Measurements from ENCODE around the gene ZDHHC11. TPM values are rescaled to one million over a fixed set of nuclear protein-coding genes. Genes with fewer than 3 reads are reported as not detected.

Gene ZDHHC11
- total RNA-seq (2014; rRNA removed; shearing (Covaris generic); ENCODE audit: low replicate concordance), result 0.56 TPM in 1 of 2 replicates, not detected in the other

DNA sequence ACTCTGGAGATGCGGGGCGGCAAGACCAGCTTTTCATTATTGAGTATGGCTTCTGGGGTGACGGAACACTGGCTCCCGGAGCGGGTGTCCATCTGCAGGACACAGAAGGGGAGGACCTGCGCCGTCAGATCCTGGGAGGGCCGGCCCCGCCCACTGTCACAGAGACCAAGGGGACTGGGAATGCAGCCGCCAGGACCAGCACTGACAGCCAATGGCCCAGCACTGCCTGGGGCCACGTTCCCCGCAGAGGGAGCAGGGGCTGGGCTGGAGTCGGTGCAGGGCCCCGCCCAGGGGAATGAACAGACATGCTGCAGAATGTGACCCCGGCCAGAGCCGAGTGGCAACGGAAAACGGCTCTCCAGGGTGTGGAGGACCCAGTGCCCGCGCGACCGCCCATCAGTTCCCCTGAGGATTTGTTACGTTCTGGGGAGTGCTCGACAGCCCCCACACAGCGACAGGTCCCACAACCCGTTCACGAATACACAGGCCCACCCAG is at the start of gene ZDHHC11:
Gene ZDHHC11 (minus strand): TSS at position 476 of the 496 bp plus-strand sequence. CDS start 384 bp downstream, at position 92.
- DNase-seq, result no peak
- Histone ChIP-seq H3K9me3 (no peaks in the 10 kb centered on the region), H3K27me3 (peaks cover 9% of the 10 kb centered on the region; the same call in 1 of the 2 replicates), H3K4me3 (no peak within 1 kb of the TSS), H3K36me3 (no peaks in the 10 kb centered on the region)

DNA sequence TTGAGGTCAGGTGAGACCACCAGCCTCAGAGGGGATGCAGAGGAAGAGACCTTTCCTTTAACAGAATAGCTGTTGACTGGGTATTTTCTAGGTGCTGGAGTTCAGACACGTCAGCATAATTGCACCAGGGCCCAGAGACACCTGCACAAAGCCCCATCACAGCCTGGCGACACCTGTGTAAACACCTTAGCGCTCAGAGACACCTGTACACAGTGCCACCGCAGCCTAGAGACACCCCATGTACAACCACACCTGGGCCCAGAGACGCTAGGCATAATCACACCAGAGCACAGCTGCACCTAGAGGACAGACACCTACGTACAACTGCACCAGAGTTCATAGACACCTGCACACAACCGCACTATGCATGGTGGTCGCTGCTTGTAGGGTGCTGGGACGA is 42.9 kb upstream of the ZDHHC11 start:
- H3K9me3 ChIP-seq, result no peaks in the 10 kb centered on the region
- H3K4me3 ChIP-seq, result peak overlapping the region; percentile 99
- H3K36me3 ChIP-seq, result peaks cover 71% of the 10 kb centered on the region
- no peaks in the 10 kb centered on the region for H3K27me3 ChIP-seq
- no peak for DNase-seq

DNA sequence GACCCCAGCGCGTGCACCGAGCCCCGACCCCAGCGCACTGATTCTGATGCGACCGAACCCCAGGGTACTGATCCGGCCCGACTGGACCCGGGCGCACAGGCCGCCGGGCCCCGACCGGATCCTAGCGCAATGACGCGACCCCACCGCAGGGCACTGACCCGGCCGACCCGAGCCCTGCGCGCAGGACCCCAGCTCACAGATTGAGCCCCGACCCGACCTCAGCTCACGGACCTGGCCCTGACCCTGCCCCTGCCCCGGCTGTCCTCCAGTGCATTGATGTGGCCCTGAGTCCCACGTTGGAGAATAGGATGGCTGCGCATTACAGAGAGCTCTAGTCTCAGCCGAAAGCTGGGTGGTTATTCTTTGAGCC is 42.3 kb upstream of the ZDHHC11 start:
- no peaks in the 10 kb centered on the region for H3K9me3 ChIP-seq
- peaks cover 77% of the 10 kb centered on the region for H3K36me3 ChIP-seq
- no peak for DNase-seq
- no peaks in the 10 kb centered on the region for H3K27me3 ChIP-seq
- H3K4me3 ChIP-seq, result peak overlapping the region; percentile 99

- H3K36me3 ChIP-seq, result peaks cover 82% of the 10 kb centered on the region
- no peaks in the 10 kb centered on the region for H3K9me3 ChIP-seq
- H3K4me3 ChIP-seq, result peak within 1 kb of the TSS; percentile 99
- DNase-seq, result peak; percentile 90
- H3K27me3 ChIP-seq, result no peaks in the 10 kb centered on the region
These were observed 41.8 kb upstream of the ZDHHC11 start, which contains the start of the genes BRD9 and TRIP13 for GRCh38 chr5:892394-893136. Gene BRD9, minus strand, starts transcription at chr5:892801. Its CDS starts 144 bp downstream, at chr5:892657. Gene TRIP13, plus strand, starts transcription at chr5:892884. Its CDS starts 115 bp downstream, at chr5:892999.

- Histone ChIP-seq H3K27me3 (no peaks in the 10 kb centered on the region), H3K9me3 (no peaks in the 10 kb centered on the region), H3K36me3 (peaks cover 89% of the 10 kb centered on the region), H3K4me3 (peak overlapping the region; percentile 99)
- no peak for DNase-seq
These were observed 41.1 kb upstream of the ZDHHC11 start for GRCh38 chr5:891837-892393.

DNA sequence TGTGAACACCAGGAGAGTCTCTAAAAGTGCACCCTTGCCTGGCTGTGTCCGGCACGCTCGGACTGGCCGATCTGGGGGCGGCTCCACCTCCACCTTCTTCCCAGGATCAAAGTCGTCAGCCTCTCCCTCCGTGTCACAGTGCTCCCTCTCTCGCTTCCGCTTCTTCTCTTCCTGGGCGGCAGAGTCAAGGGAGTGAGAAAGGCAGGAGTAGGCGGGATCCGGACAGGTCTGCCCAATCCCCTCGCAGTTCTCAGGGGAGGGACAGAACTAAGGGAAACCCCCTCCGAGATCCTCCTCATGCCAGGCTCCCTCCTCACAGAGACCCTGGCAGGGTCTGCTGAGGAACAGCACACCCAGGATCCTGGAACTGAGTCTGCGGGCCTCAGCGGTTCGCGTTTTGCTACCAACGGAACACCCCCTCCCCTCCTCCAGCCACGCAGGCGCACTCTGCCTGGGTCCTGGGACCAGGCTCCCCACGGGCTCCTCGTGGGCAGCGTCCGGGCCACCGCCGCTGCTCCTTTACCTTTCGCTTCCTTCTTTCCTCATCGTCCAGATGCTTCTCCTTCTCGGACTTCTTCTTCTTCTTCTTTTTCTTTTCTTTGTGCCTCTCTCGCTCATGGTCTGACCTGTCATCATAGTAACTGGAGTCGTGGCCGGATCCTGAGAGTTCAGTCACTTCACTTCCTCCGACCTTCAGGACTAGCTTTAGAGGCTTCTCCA is 40.5 kb upstream of the ZDHHC11 start:
- H3K9me3 ChIP-seq, result no peaks in the 10 kb centered on the region
- H3K4me3 ChIP-seq, result peak overlapping the region; percentile 99
- peaks cover 89% of the 10 kb centered on the region for H3K36me3 ChIP-seq
- DNase-seq, result no peak
- H3K27me3 ChIP-seq, result no peaks in the 10 kb centered on the region

DNA sequence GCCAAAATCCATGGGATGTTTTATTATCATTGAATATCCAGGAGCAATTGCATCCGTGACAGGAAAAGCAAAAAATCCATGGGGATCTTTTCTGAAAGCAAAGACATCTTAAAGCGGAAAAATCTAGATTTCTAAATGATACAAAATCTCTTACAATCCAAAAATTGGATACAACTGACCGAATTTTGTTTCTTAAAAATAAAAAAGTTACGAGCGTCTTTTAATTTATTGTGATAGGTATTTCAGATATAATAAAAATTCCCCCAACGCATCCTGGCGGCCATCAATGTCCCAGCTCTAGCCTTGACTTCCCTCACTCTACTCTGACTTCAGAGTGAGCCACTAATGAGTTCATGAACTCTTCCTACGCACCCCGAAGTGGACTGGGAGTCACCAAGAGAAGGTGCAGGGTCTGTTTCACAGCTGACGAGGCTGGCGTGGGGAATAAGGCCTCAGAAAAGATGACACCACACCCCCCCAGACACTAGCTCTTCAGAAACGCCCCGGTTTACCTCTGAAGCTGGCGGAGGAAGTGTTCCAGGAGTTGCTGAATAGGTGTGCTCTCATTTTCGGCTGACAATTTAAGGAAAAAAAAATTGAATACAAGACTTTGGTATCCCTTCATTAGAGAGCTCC is 38.4 kb upstream of the ZDHHC11 start:
- DNase-seq, result no peak
- Histone ChIP-seq H3K4me3 (no peak overlapping the region), H3K27me3 (no peaks in the 10 kb centered on the region), H3K36me3 (peaks cover 91% of the 10 kb centered on the region), H3K9me3 (no peaks in the 10 kb centered on the region)

DNA sequence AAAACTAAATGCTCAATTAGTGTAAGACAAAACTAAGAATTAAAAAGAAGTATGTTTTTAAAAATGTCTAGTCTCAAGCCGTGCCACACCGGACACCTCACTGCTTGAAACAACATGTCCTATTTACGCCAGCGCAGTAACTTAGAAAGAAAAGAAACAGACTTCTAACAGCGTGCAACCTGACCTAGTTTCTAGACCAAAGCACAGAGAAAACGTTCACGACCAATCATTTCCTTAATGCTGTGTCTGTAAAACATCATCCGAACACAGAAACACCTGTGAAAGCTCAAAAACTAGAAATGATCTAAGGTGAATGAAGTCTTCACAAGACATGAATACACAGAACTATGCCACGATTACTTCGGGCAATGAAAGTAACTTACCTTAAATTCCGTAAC is 37.9 kb upstream of the ZDHHC11 start:
- H3K36me3 ChIP-seq, result peaks cover 91% of the 10 kb centered on the region
- no peak overlapping the region for H3K4me3 ChIP-seq
- no peaks in the 10 kb centered on the region for H3K9me3 ChIP-seq
- no peak for DNase-seq
- no peaks in the 10 kb centered on the region for H3K27me3 ChIP-seq

GRCh38 chr5:887947-888637 is 37.3 kb upstream of the ZDHHC11 start:
- Histone ChIP-seq H3K9me3 (no peaks in the 10 kb centered on the region), H3K27me3 (no peaks in the 10 kb centered on the region), H3K36me3 (peaks cover 92% of the 10 kb centered on the region), H3K4me3 (no peak overlapping the region)
- no peak for DNase-seq

- Histone ChIP-seq H3K4me3 (no peak overlapping the region), H3K27me3 (no peaks in the 10 kb centered on the region), H3K9me3 (no peaks in the 10 kb centered on the region), H3K36me3 (peaks cover 94% of the 10 kb centered on the region)
- no peak for DNase-seq
These were observed 36.0 kb upstream of the ZDHHC11 start for GRCh38 chr5:886716-887325.

DNA sequence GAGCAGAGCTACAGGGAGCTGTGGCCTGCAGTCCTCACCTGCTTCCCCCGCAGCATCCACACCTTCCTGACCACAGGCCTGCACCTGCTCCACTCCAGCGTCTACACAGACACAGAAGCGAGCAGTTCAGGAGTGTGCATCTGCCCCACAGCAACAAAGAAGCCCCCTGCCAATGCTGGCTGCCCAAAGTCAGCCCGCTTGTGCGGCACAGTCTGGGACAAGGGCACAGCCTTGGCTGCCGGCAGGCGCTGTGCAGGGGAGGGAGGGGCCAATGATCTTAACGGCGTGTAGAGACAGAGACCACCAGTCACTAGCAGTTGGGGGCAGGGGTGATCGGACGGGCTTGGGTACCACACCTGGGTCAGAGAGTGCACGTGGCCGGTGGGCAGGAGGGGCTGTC is 35.2 kb upstream of the ZDHHC11 start:
- peaks cover 94% of the 10 kb centered on the region for H3K36me3 ChIP-seq

GRCh38 chr5:885529-885928 is 34.7 kb upstream of the ZDHHC11 start:
- peaks cover 91% of the 10 kb centered on the region for H3K36me3 ChIP-seq
- no peak for DNase-seq

More for the DNA sequence above, 35.2 kb upstream of the ZDHHC11 start:
- Histone ChIP-seq H3K27me3 (no peaks in the 10 kb centered on the region), H3K4me3 (no peak overlapping the region), H3K9me3 (no peaks in the 10 kb centered on the region)
- DNase-seq, result no peak

DNA sequence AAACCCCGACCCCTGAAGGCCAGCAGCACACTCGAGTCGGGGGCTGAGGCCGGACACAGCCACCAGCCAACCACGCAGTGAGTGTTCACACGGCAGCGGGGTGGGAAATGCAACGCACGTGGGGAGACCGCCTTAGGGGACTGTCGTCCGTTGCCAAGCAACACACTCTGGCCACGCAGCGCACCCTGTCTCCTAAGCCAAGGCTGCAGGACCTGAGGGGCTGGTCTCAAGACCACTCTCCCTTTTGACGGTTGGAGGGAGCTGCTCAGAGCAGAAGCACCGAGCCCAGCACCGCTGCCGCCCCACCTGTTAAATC is 34.3 kb upstream of the ZDHHC11 start:
- Histone ChIP-seq H3K36me3 (peaks cover 86% of the 10 kb centered on the region), H3K4me3 (no peak overlapping the region), H3K27me3 (no peaks in the 10 kb centered on the region), H3K9me3 (no peaks in the 10 kb centered on the region)
- DNase-seq, result no peak

More at GRCh38 chr5:885529-885928, 34.7 kb upstream of the ZDHHC11 start:
- Histone ChIP-seq H3K9me3 (no peaks in the 10 kb centered on the region), H3K4me3 (no peak overlapping the region), H3K27me3 (no peaks in the 10 kb centered on the region)

DNA sequence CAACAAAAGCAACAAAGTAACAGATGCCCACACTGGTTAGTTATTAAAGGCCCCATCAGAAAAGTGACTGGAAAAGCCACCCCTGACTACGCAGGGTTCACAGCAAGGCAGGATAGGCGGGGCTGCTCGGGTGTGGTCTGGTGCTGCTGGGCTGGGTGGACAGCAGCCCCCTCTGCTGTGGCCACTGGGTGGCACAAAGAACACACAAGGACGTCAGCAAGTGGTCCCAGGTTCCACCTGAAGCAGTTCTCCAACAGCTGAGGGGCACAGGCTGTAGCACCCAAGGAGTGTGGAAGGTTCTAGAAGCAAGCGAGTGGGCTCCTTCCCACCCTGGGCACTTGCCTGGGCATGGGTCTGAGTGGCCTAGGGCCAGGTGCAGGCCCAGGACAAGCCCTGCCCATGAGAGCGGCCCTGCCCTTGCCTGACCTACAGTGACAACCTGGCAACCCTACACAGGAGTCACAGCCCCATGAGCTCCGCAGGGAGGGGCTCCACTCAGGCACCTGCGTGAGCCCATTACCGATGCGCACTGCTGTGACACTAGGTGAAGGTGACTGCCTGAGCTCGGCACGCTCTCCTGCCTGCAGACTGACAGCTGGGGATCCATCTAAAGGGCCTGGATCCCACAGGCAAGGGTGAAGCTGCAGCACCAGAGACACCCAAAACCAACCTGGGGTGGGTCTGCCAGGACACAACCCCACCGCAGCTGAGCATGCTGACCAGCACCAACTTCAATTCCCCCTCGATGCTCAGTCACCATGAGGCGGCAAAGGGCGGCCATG is 33.8 kb upstream of the ZDHHC11 start:
- Histone ChIP-seq H3K27me3 (no peaks in the 10 kb centered on the region), H3K4me3 (no peak overlapping the region), H3K36me3 (peaks cover 81% of the 10 kb centered on the region), H3K9me3 (no peaks in the 10 kb centered on the region)
- no peak for DNase-seq

DNA sequence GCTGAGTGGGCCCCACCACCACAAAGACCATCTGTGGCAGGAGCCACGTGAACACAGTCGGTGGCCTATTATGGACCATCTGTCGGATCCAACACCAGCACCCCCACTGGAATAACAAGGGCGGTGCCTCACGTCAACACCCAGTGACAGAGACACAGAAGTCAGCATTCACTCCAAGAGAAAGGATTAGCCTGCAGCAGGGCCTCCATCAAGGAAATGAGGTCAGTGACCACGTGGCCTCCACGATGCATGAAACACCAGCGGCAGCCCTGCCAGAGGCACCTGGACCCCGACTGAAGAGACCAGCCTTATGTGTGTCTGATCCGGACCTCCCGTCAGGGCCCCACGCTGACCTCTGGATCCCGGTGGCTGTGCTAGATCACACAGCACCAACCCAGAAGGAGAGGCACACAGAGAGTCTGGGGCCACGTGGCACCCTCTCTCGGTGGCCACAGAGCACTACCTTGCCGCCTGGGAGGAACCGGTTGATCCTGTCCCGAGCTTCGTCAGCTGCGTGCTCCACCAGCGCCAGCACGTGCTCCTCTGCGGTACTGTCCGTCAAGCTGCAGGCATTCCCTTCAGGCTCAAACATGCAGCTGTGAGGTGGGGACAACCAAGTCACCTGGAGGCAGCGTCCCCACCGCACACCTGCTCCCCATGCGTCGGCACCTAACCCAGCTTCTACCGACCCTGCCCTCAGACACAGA is 32.8 kb upstream of the ZDHHC11 start:
- H3K4me3 ChIP-seq, result no peak overlapping the region
- DNase-seq, result no peak
- H3K27me3 ChIP-seq, result no peaks in the 10 kb centered on the region
- H3K9me3 ChIP-seq, result no peaks in the 10 kb centered on the region
- H3K36me3 ChIP-seq, result peaks cover 72% of the 10 kb centered on the region

Measured in MG63 (cell line).